ENCODE data around the gene GLIS2.

GRCh38 chr16:4328782-4329775 lies 13.2 kb downstream of the GLIS2 start:
- TF ChIP-seq GATA2 (IDR thresholded peaks at IDR 0.05; ENCODE audit: low read depth, low read length): no peak
- TF ChIP-seq GATA3 (IDR thresholded peaks at IDR 0.05; ENCODE audit: low read depth, low read length): no peak

Measured in SH-SY5Y (cell line).